VCaP (cell line): ENCODE results near the gene OR4F6.
"Not testable (repeated sequence)": the region's sequence is repeated elsewhere in the genome, so short reads cannot be mapped to it uniquely, and the experiment has no call there.

Experiments used
- H3K27ac ChIP-seq: fragments of 450-650 bp; 2 replicates; pipeline ENCODE4 v1.5.1; 2017
- TF ChIP-seq, protein P1 (sequence below): fragments of 450-650 bp; conservative IDR thresholded peaks from 2 replicates; pipeline ENCODE4 v1.5.1; 2017; ENCODE audit warnings: mild to moderate bottlenecking, moderate library complexity

The OR4F6 gene

DNA sequence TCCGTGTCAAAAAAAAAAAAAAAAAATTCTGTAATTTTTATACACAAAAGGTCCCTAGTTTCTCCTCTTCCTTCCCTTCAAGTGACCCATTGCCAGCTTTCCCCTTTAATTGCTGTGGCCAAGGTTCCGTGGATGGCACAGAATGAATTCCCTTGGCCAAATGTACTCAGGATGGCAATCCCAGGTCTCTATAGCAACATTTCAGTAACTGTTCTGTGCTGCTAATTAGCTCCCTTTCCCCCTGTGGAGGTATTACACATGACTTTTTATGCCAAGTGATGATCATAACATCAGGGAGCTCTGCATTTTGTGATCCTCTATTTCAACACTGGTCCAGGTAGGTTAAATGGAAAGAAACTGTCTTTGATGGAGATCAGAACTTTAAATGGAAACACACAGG, at the start of gene OR4F6:
Gene OR4F6 (plus strand): TSS at position 301 of the 400 bp plus-strand sequence. CDS start 2,211 bp downstream, outside the sequence.
- no peak within 1 kb of the TSS for H3K27ac ChIP-seq
- TF ChIP-seq, protein P1, sequence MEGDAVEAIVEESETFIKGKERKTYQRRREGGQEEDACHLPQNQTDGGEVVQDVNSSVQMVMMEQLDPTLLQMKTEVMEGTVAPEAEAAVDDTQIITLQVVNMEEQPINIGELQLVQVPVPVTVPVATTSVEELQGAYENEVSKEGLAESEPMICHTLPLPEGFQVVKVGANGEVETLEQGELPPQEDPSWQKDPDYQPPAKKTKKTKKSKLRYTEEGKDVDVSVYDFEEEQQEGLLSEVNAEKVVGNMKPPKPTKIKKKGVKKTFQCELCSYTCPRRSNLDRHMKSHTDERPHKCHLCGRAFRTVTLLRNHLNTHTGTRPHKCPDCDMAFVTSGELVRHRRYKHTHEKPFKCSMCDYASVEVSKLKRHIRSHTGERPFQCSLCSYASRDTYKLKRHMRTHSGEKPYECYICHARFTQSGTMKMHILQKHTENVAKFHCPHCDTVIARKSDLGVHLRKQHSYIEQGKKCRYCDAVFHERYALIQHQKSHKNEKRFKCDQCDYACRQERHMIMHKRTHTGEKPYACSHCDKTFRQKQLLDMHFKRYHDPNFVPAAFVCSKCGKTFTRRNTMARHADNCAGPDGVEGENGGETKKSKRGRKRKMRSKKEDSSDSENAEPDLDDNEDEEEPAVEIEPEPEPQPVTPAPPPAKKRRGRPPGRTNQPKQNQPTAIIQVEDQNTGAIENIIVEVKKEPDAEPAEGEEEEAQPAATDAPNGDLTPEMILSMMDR = no peak

- not testable (repeated sequence) for H3K27ac ChIP-seq
Measured at GRCh38 chr15:101764669-101765339, 38.5 kb upstream of the OR4F6 start.

GRCh38 chr15:101765340-101765671, 38.0 kb upstream of the OR4F6 start:
- not testable (repeated sequence) for H3K27ac ChIP-seq

DNA sequence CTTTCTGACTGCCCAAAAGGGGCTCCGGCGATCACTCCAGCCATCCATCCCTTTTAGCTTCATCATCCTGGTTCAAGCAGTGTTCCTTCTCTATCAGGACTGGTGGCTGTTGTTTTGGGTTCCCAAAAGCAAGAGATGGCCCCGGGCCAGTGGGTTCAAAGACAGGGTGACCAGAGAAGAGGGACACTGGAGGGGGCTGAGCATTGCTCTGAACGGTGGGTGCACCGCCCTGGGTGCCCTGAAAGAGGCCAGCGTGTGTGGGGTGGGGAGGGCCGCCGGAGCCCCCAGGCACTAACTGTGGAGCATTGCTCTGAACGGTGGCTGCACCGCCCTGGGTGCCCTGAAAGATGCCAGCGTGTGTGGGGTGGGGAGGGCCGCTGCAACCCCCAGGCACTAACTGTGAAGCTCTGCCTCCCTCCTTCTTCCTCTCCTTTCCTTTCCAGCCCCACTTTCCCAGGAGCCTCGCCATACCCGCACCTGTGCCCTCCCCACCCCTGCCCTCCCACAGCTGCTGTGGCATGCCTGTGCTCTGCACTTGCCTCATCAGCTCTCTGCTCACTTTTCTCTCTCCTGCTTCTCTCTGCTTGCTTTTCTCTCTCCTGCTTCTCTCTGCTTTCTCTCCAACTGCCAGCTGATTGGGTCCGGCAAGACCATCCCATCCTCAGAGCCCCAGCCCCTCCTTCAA, 37.4 kb upstream of the OR4F6 start:
- TF ChIP-seq, protein P1 = no peak

DNA sequence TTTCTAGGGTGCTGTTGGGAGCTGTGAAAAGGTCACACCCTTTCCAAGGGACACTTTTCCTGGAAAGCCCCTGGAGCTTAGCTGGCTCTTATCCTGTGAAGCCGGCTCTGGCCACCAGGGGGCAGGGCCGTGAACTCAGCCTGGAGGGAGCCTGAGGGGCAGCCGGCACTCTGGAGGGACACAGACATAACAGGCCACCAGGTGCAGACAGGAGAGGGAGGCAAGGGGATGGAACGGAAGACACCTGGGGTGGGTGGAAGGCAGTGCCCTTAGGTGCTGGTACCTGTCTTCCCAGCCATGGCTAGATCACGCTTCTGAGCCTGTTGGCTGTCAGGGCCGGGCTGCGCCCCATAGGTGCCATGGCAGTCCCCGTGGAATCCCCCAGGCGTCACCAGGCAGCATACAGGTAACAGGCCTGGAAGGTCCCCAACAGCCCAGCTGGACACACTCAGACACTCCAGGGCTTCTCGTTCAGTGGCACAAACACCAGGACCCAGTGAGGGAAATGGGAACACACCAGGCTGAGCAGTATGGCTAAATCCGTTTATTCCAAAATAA, 36.1 kb upstream of the OR4F6 start:
- not testable (repeated sequence) for H3K27ac ChIP-seq
- TF ChIP-seq, protein P1 = peak; percentile 56

More for the DNA sequence above, 37.4 kb upstream of the OR4F6 start:
- H3K27ac ChIP-seq = no peak overlapping the region

GRCh38 chr15:101772921-101773320, 30.4 kb upstream of the OR4F6 start:
- no peak overlapping the region for H3K27ac ChIP-seq

GRCh38 chr15:101773496-101774100, 29.7 kb upstream of the OR4F6 start:
- TF ChIP-seq, protein P1 = no peak; the same call in 1 of the 2 replicates
- H3K27ac ChIP-seq = no peak overlapping the region

More at GRCh38 chr15:101772921-101773320, 30.4 kb upstream of the OR4F6 start:
- TF ChIP-seq, protein P1 = no peak

DNA sequence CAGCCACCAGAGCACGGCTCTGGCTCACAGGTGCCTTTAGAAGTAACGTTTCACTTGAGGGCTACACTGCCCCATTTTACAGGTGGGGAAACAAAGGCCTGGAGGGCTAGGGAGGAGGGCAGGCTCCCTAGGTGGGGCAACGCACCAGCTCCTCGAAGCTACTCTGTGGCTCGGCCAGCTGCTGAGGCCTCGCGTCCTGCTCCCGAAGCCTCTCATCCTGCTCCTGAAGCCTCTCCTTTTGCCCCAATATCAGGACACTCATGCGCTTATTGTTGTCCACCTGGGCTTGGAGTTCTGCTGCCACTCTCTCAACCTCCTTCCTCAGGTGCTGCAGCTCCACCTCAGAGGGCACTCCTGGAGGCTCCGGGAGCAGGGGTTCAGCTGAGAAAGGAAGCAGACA, 28.2 kb upstream of the OR4F6 start:
- TF ChIP-seq, protein P1 = no peak
- H3K27ac ChIP-seq = no peak overlapping the region

- H3K27ac ChIP-seq = not testable (repeated sequence)
Measured at GRCh38 chr15:101778576-101778975, 24.7 kb upstream of the OR4F6 start.

- peak overlapping the region; percentile 6; the same call in 1 of the 2 replicates for H3K27ac ChIP-seq
Measured at GRCh38 chr15:101780225-101780624, 23.1 kb upstream of the OR4F6 start.
